ENCODE measurements around the gene RAB3IL1. TPM values are rescaled to one million over a fixed set of nuclear protein-coding genes. Genes with fewer than 3 reads are reported as not detected.

RAB3IL1 gene
- total RNA-seq, 2 experiments from 2014 or later: not detected

- Mint-ChIP-seq H3K4me3 (no peak overlapping the region), H3K9me3 (no peaks in the 10 kb centered on the region), H3K27me3 (no peaks in the 10 kb centered on the region), H3K27ac (no peak overlapping the region), H3K4me1 (ENCODE audit: low read depth) (no peaks in the 10 kb centered on the region), H3K36me3 (ENCODE audit: low read depth) (no peaks in the 10 kb centered on the region)
- H3K4me3 ChIP-seq (ENCODE audit: low read length): no peak overlapping the region
- no peaks in the 10 kb centered on the region for H3K36me3 ChIP-seq (ENCODE audit: insufficient read depth, low read length)
- DNase-seq (no peak), ATAC-seq (ENCODE audit: poor library complexity) (no peak)
- no peak overlapping the region for H3K27ac ChIP-seq (ENCODE audit: low read depth in 1 of 2, low read length in 2 of 2)
- ChIA-PET CTCF (interaction anchor here (1.4 kb wide), 1 partner anchor 204 kb away, joined by 4 read pairs; no protein-coding TSS in a partner anchor), POLR2A (no interaction called here)
- H3K27me3 ChIP-seq (ENCODE audit: control insufficient read depth in 1 of 2, insufficient read depth in 2 of 2, low read length in 2 of 2): no peaks in the 10 kb centered on the region
- TF ChIP-seq, protein P1, sequence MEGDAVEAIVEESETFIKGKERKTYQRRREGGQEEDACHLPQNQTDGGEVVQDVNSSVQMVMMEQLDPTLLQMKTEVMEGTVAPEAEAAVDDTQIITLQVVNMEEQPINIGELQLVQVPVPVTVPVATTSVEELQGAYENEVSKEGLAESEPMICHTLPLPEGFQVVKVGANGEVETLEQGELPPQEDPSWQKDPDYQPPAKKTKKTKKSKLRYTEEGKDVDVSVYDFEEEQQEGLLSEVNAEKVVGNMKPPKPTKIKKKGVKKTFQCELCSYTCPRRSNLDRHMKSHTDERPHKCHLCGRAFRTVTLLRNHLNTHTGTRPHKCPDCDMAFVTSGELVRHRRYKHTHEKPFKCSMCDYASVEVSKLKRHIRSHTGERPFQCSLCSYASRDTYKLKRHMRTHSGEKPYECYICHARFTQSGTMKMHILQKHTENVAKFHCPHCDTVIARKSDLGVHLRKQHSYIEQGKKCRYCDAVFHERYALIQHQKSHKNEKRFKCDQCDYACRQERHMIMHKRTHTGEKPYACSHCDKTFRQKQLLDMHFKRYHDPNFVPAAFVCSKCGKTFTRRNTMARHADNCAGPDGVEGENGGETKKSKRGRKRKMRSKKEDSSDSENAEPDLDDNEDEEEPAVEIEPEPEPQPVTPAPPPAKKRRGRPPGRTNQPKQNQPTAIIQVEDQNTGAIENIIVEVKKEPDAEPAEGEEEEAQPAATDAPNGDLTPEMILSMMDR (IDR thresholded peaks at IDR 0.05): no peak
- H3K9me3 ChIP-seq (ENCODE audit: control insufficient read depth in 1 of 2, insufficient read depth in 1 of 2, low read length in 2 of 2): no peaks in the 10 kb centered on the region
- H3K4me1 ChIP-seq (ENCODE audit: insufficient read depth, low read length): peaks cover 4% of the 10 kb centered on the region
- intact Hi-C loops (cut with DNase I, micrococcal nuclease): no loop called here
These were observed 12.8 kb downstream of the RAB3IL1 start for GRCh38 chr11:61904539-61905048.

GRCh38 chr11:61903845-61904244, 13.5 kb downstream of the RAB3IL1 start:
- CTCF ChIA-PET: interaction anchor here (1.1 to 1.4 kb wide), 2 partner anchors 44 to 205 kb away, joined by 3 to 4 read pairs; no protein-coding TSS in a partner anchor
- ATAC-seq (ENCODE audit: poor library complexity) (no peak), DNase-seq (no peak)
- Histone ChIP-seq H3K27me3 (ENCODE audit: control insufficient read depth in 1 of 2, insufficient read depth in 2 of 2, low read length in 2 of 2) (no peaks in the 10 kb centered on the region), H3K27ac (ENCODE audit: low read depth in 1 of 2, low read length in 2 of 2) (no peak overlapping the region), H3K4me1 (ENCODE audit: insufficient read depth, low read length) (peaks cover 12% of the 10 kb centered on the region), H3K4me3 (ENCODE audit: low read length) (no peak overlapping the region), H3K9me3 (ENCODE audit: control insufficient read depth in 1 of 2, insufficient read depth in 1 of 2, low read length in 2 of 2) (no peaks in the 10 kb centered on the region), H3K36me3 (ENCODE audit: insufficient read depth, low read length) (no peaks in the 10 kb centered on the region)
- Mint-ChIP-seq H3K4me1 (ENCODE audit: low read depth) (peaks cover 6% of the 10 kb centered on the region), H3K4me3 (no peak overlapping the region), H3K36me3 (ENCODE audit: low read depth) (no peaks in the 10 kb centered on the region), H3K9me3 (no peaks in the 10 kb centered on the region), H3K27ac (no peak overlapping the region), H3K27me3 (no peaks in the 10 kb centered on the region)
- TF ChIP-seq, protein P1 (IDR thresholded peaks at IDR 0.05): no peak
- POLR2A ChIA-PET: no interaction called here
- intact Hi-C loops (cut with DNase I, micrococcal nuclease): no loop called here

DNA sequence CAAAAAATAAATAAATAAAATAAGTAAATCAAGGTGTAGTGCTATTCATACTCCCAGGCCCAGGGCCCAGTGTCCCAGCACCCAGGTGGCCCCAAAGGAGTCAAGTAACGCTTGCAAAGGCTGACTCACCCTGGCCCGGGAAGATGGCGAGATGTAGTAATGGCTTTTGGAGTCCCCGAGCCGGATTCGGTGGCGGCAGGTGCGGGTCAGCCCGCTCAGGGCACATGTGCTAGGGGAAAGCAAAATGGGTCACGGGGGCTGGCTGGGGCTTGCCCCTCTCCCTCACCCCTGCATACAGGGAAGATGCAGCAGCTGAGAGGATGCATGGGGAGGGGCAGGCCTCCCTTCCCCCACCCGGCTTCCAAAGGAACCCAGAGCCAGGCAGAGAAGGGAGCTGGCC, 15.1 kb downstream of the RAB3IL1 start:
- no peaks in the 10 kb centered on the region for H3K9me3 Mint-ChIP-seq
- peaks cover 6% of the 10 kb centered on the region for H3K4me1 Mint-ChIP-seq (ENCODE audit: low read depth)
- Histone ChIP-seq H3K4me1 (ENCODE audit: insufficient read depth, low read length) (peaks cover 13% of the 10 kb centered on the region), H3K27me3 (ENCODE audit: control insufficient read depth in 1 of 2, insufficient read depth in 2 of 2, low read length in 2 of 2) (no peaks in the 10 kb centered on the region), H3K36me3 (ENCODE audit: insufficient read depth, low read length) (no peaks in the 10 kb centered on the region), H3K4me3 (ENCODE audit: low read length) (no peak overlapping the region), H3K27ac (ENCODE audit: low read depth in 1 of 2, low read length in 2 of 2) (no peak overlapping the region), H3K9me3 (ENCODE audit: control insufficient read depth in 1 of 2, insufficient read depth in 1 of 2, low read length in 2 of 2) (no peaks in the 10 kb centered on the region)
- ChIA-PET POLR2A (no interaction called here), CTCF (interaction anchor here (0.8 to 8.1 kb wide), 2 partner anchors 105 to 182 kb away, joined by 3 to 207 read pairs; no protein-coding TSS in a partner anchor)
- no peak for DNase-seq
- ATAC-seq (ENCODE audit: poor library complexity): no peak
- TF ChIP-seq, protein P1 (IDR thresholded peaks at IDR 0.05): no peak
- no peak overlapping the region for H3K4me3 Mint-ChIP-seq
- no peaks in the 10 kb centered on the region for H3K36me3 Mint-ChIP-seq (ENCODE audit: low read depth)
- intact Hi-C loops (cut with DNase I, micrococcal nuclease): no loop called here
- H3K27me3 Mint-ChIP-seq: no peaks in the 10 kb centered on the region
- H3K27ac Mint-ChIP-seq: no peak overlapping the region
